ENCODE results near the gene AZIN2. TPM values are rescaled to one million over a fixed set of nuclear protein-coding genes. Genes with fewer than 3 reads are reported as not detected.

AZIN2 gene
- total and polyA plus RNA-seq, 3 donors from 2014 or later: 38.2 to 68.7 (median 56.9) TPM

DNA sequence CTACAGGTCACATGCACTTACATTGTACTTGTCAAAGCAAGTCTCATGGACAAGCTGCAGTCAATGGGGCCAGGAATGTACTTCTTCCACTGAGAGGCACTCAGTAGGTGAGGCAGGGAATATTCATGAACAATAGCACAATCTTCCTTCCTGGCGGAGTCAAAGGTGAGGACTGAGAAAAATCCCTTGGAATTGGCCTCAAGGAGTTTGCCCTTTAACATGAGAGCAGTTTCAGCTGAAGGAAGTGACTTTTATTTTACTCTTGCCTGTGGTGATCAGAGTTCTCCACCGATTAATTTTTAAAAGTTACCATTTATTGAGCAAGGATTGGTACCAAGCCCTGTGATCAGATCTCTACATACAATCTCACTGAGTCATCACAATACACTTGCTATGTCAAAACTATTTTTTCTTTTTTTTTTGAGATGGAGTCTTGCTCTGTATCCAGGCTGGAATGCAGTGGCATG lies 33.1 kb upstream of the AZIN2 start:
- no peak for TF ChIP-seq POLR2A (IDR thresholded peaks at IDR 0.05)
- TF ChIP-seq, protein P1, sequence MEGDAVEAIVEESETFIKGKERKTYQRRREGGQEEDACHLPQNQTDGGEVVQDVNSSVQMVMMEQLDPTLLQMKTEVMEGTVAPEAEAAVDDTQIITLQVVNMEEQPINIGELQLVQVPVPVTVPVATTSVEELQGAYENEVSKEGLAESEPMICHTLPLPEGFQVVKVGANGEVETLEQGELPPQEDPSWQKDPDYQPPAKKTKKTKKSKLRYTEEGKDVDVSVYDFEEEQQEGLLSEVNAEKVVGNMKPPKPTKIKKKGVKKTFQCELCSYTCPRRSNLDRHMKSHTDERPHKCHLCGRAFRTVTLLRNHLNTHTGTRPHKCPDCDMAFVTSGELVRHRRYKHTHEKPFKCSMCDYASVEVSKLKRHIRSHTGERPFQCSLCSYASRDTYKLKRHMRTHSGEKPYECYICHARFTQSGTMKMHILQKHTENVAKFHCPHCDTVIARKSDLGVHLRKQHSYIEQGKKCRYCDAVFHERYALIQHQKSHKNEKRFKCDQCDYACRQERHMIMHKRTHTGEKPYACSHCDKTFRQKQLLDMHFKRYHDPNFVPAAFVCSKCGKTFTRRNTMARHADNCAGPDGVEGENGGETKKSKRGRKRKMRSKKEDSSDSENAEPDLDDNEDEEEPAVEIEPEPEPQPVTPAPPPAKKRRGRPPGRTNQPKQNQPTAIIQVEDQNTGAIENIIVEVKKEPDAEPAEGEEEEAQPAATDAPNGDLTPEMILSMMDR (IDR thresholded peaks at IDR 0.05): no peak
- WGBS, 2 donors: 97 to 98% methylated on average over 2 of the region's 2 CpGs
- H3K27ac ChIP-seq: no peak overlapping the region

DNA sequence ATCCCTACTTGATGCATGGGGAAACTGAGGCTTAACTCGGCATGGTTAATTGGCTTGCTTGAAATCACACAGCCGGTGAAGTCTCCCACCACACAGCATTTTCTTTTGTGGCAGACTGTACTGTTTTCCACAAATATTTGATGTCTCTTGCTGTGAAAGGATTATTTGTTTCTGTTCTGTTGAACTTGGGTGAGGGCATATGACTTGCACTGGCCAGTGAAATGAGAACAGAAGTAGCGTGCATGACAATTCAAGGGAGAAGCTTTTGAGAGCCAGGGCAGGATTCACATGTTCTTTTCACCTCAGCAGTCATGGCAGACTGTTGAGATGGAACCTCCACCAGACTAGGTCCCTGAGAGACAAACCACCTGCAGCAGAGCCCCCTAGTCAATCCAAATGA lies 32.5 kb upstream of the AZIN2 start:
- Histone ChIP-seq H3K27me3 (no peaks in the 10 kb centered on the region), H3K9me3 (no peaks in the 10 kb centered on the region), H3K27ac (no peak overlapping the region), H3K36me3 (ENCODE audit: low read depth, missing control alignments) (no peaks in the 10 kb centered on the region), H3K4me1 (no peaks in the 10 kb centered on the region), H3K4me3 (no peak overlapping the region)
- intact Hi-C loops (cut with DNase I; ENCODE audit: low total_unique reads): no loop called here
- DNase-seq: no peak
- WGBS, 2 donors: 78 to 84% methylated on average over 3 of the region's 3 CpGs
- TF ChIP-seq POLR2A (IDR thresholded peaks at IDR 0.05): no peak
- TF ChIP-seq, protein P1 (IDR thresholded peaks at IDR 0.05): no peak

More for the DNA sequence above, 33.1 kb upstream of the AZIN2 start:
- Histone ChIP-seq H3K27me3 (no peaks in the 10 kb centered on the region), H3K4me1 (no peaks in the 10 kb centered on the region), H3K36me3 (ENCODE audit: low read depth, missing control alignments) (no peaks in the 10 kb centered on the region), H3K9me3 (no peaks in the 10 kb centered on the region), H3K4me3 (no peak overlapping the region)
- no peak for DNase-seq
- intact Hi-C loops (cut with DNase I; ENCODE audit: low total_unique reads): no loop called here

DNA sequence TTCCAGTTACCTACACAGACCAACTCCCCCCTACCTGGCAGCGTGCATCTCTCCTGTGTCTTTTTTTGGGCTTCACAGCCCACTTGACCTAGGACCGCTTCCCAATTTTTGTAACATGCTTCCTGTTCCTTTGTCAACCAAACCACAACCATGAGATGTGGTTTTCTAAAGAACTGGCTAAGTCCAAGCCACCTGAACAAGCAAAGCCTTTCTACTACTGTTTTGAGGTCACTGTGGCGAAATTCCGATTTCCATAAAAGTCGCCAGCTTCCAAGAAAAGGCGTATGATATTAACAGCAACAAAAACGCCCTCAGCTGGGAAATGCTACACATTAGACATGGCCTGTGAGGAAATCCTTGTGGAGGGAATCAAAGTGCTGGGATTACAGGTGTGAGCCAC lies 31.6 kb upstream of the AZIN2 start:
- WGBS, 2 donors: 72 to 89% methylated on average over 7 of the region's 7 CpGs
- Histone ChIP-seq H3K27me3 (no peaks in the 10 kb centered on the region), H3K9me3 (no peaks in the 10 kb centered on the region), H3K4me1 (no peaks in the 10 kb centered on the region), H3K36me3 (ENCODE audit: low read depth, missing control alignments) (no peaks in the 10 kb centered on the region), H3K4me3 (no peak overlapping the region), H3K27ac (no peak overlapping the region)
- TF ChIP-seq, protein P1 (IDR thresholded peaks at IDR 0.05): no peak
- TF ChIP-seq POLR2A (IDR thresholded peaks at IDR 0.05): no peak
- no peak for DNase-seq
- intact Hi-C loops (cut with DNase I; ENCODE audit: low total_unique reads): no loop called here

DNA sequence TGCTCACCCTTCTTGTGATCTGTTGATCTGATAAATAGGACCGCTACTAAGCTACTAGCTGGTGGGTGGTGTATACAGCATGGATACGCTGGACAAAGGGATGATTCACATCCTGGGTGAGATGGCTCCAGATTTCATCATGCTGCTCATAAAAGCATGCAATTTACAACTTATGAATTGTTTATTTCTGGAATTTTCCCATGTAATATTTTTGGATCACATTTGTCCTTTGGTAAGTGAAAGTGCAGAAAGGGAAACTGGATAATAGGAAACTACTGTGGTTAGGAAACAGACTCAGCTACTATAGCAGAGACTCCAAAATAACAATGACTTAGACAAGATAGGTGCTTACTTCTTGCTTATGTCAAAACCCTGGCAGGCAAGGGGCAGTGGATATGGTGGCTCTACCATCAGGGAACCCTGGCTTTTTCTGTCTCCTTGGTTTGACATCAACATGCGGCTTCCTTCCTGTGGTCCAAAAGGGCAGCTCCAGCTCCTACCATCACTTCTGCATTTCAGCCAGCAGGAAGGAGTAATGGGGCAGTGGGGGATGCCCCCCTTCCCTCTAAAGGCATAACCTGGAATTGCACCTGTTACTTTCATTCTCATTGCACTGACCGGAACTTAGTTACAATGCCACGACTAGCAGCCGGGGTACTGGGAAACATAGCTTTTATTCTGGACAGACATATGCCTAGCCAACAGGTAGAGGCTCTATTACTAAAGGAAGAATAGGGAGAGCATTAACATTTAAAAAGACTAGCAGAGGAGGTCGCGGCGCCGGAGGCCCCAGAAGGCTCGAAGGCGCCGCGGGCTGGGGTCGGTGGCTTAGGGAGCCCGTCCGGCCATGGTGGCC lies 30.5 kb upstream of the AZIN2 start:
- H3K4me1 ChIP-seq: peaks cover 3% of the 10 kb centered on the region
- H3K4me3 ChIP-seq: no peak overlapping the region
- DNase-seq: no peak
- intact Hi-C loops (cut with DNase I; ENCODE audit: low total_unique reads): loop anchor here (10.0 kb wide), 1 partner anchor 116 kb away; no protein-coding TSS in a partner anchor
- no peaks in the 10 kb centered on the region for H3K9me3 ChIP-seq
- H3K27ac ChIP-seq: no peak overlapping the region
- no peak for TF ChIP-seq POLR2A (IDR thresholded peaks at IDR 0.05)
- TF ChIP-seq, protein P1 (IDR thresholded peaks at IDR 0.05): no peak
- no peaks in the 10 kb centered on the region for H3K27me3 ChIP-seq
- 67 to 68% methylated on average over 14 to 17 of the region's 17 CpGs for WGBS, 2 donors
- no peaks in the 10 kb centered on the region for H3K36me3 ChIP-seq (ENCODE audit: low read depth, missing control alignments)
